IMR-90 (cell line): ENCODE results near the gene CUTC. TPM values are rescaled to one million over a fixed set of nuclear protein-coding genes. Genes with fewer than 3 reads are reported as not detected.

Experiments
- ATAC-seq: fragments of 200-7000 bp; cut with Tn5 transposase; 2 replicates; pipeline ENCODE4 v1.9.1; 2020; ENCODE audit warnings: low read depth, mild to moderate bottlenecking, moderate library complexity
- BruUV-seq: library from RNA; stranded (reverse); fragments of 400-500 nt; replicated peaks from 2 replicates; lab custom pipeline; 2021; lab: Mats Ljungman, UMichigan
- CTCF ChIA-PET: fragments of 300-600 bp; formaldehyde crosslinking; extraction: SDS; loops from one replicate; lab custom pipeline; 2021; ENCODE audit warnings: antibody characterized with exemption; lab: Yijun Ruan, JAX
- POLR2A ChIA-PET: fragments of 300-600 bp; sonication (Branson Sonifier 250); formaldehyde crosslinking; loops from one replicate; lab custom pipeline; 2022; ENCODE audit warnings: antibody characterized with exemption; ENCODE audit not compliant: unreplicated experiment; lab: Charles Lee
- DNase-seq: peaks from one replicate; pipeline ENCODE4 v3.0.0; 2013
- H2AFZ ChIP-seq: replicated peaks from 2 replicates; pipeline ENCODE3; 2013; ENCODE audit warnings: low read length, mild to moderate bottlenecking; ENCODE audit not compliant: poor library complexity
- H2AK5ac ChIP-seq: 2 replicates; pipeline ENCODE4 v1.6.1; 2013; ENCODE audit warnings: low read depth, low read length, inconsistent platforms
- H2AK9ac ChIP-seq: replicated peaks from 2 replicates; pipeline ENCODE3; 2013; ENCODE audit warnings: mild to moderate bottlenecking, low read depth, low read length, moderate library complexity; ENCODE audit not compliant: poor library complexity
- H2BK120ac ChIP-seq: 2 replicates; pipeline ENCODE4 v1.6.1; 2013; ENCODE audit warnings: low read depth, low read length, inconsistent platforms
- H2BK15ac ChIP-seq: 3 replicates; pipeline ENCODE4 v1.6.1; 2013; ENCODE audit warnings: low read depth, low read length, inconsistent platforms
- H2BK20ac ChIP-seq: 2 replicates; pipeline ENCODE4 v1.6.1; 2013; ENCODE audit warnings: low read depth, mild to moderate bottlenecking, inconsistent platforms, low read length, moderate library complexity
- H2BK5ac ChIP-seq: 2 replicates; pipeline ENCODE4 v1.6.1; 2013; ENCODE audit warnings: mild to moderate bottlenecking, low read depth, low read length, inconsistent platforms; ENCODE audit not compliant: poor library complexity, severe bottlenecking
- H3K14ac ChIP-seq: replicated peaks from 2 replicates; pipeline ENCODE4 v1.6.1; 2013; ENCODE audit warnings: low read depth, low read length, inconsistent platforms
- H3K18ac ChIP-seq: 2 replicates; pipeline ENCODE4 v1.6.1; 2013; ENCODE audit warnings: low read depth, low read length, control low read depth
- H3K23ac ChIP-seq: 2 replicates; pipeline ENCODE4 v1.6.1; 2013; ENCODE audit warnings: low read depth, low read length, inconsistent platforms
- H3K27ac ChIP-seq: 2 replicates; pipeline ENCODE4 v1.5.1; 2013; ENCODE audit warnings: mild to moderate bottlenecking, control low read depth, low read length; ENCODE audit not compliant: insufficient read depth
- H3K27me3 ChIP-seq: 2 replicates; pipeline ENCODE4 v1.6.1; 2013; ENCODE audit warnings: low read length; ENCODE audit not compliant: control insufficient read depth, insufficient read depth
- H3K36me3 ChIP-seq: 2 replicates; pipeline ENCODE4 v1.6.1; 2013; ENCODE audit warnings: low read length, mixed read lengths; ENCODE audit not compliant: control insufficient read depth, insufficient read depth
- H3K4ac ChIP-seq: 2 replicates; pipeline ENCODE4 v1.6.1; 2013; ENCODE audit warnings: low read depth, low read length, inconsistent platforms
- H3K4me1 ChIP-seq: 2 replicates; pipeline ENCODE4 v1.6.1; 2013; ENCODE audit warnings: low read length, mixed read lengths; ENCODE audit not compliant: control insufficient read depth, insufficient read depth
- H3K4me2 ChIP-seq: 2 replicates; pipeline ENCODE4 v1.6.1; 2013; ENCODE audit warnings: low read depth, mild to moderate bottlenecking, control low read depth, low read length, moderate library complexity
- H3K4me3 ChIP-seq: 2 replicates; pipeline ENCODE4 v1.5.1; 2013; ENCODE audit warnings: low read depth, mild to moderate bottlenecking, control low read depth, low read length, moderate library complexity; ENCODE audit not compliant: insufficient read depth
- H3K56ac ChIP-seq: 2 replicates; pipeline ENCODE4 v1.6.1; 2013; ENCODE audit warnings: low read length, inconsistent platforms; ENCODE audit not compliant: insufficient read depth; ENCODE audit errors: extremely low read depth
- H3K79me1 ChIP-seq, 2 experiments: 2 replicates each; pipeline ENCODE4 v1.6.1; 2013; ENCODE audit warnings: low read length in 2 of 2, inconsistent platforms in 1 of 2, low read depth in 1 of 2
- H3K9ac ChIP-seq: 2 replicates; pipeline ENCODE4 v1.6.1; 2013; ENCODE audit warnings: low read depth, low read length, control low read depth
- H3K9me1 ChIP-seq: 2 replicates; pipeline ENCODE4 v1.6.1; 2013; ENCODE audit warnings: low read length, inconsistent platforms; ENCODE audit not compliant: insufficient read depth
- H3K9me3 ChIP-seq: 2 replicates; pipeline ENCODE4 v1.6.1; 2013; ENCODE audit warnings: low read length; ENCODE audit not compliant: control insufficient read depth, insufficient read depth
- H4K20me1 ChIP-seq: 2 replicates; pipeline ENCODE4 v1.6.1; 2013; ENCODE audit warnings: low read length, inconsistent platforms; ENCODE audit not compliant: insufficient read depth
- H4K5ac ChIP-seq: 2 replicates; pipeline ENCODE4 v1.6.1; 2013; ENCODE audit warnings: mild to moderate bottlenecking, low read depth, low read length, control low read depth
- H4K8ac ChIP-seq, 2 experiments: 2 replicates each; pipeline ENCODE4 v1.6.1; 2013; ENCODE audit warnings: low read depth in 2 of 2, low read length in 2 of 2, control low read depth in 1 of 2, inconsistent platforms in 1 of 2
- H4K91ac ChIP-seq: 2 replicates; pipeline ENCODE4 v1.6.1; 2013; ENCODE audit warnings: low read depth, low read length, inconsistent platforms; ENCODE audit not compliant: insufficient read depth
- MAZ ChIP-seq: IDR thresholded peaks from 2 replicates; pipeline ENCODE4 v1.6.1; 2012; ENCODE audit warnings: low read depth, mild to moderate bottlenecking, low read length, improper control_type of control experiment, moderate library complexity, borderline replicate concordance
- RAD21 ChIP-seq: IDR thresholded peaks from 2 replicates; pipeline ENCODE4 v1.6.1; 2012; ENCODE audit warnings: low read length, improper control_type of control experiment
- SMC3 ChIP-seq: fragments of 150-350 bp; IDR thresholded peaks from 2 replicates; pipeline ENCODE4 v1.6.1; 2016; ENCODE audit warnings: low read depth, mild to moderate bottlenecking, antibody characterized with exemption, low read length, moderate library complexity
- WGBS, 2 experiments: methylation state at CpG; one replicate each; pipeline versions ENCODE4 v1.1.5 to v1.1.7; 2013; ENCODE audit warnings: missing lambda C conversion rate in 2 of 2; ENCODE audit not compliant: insufficient read length in 1 of 2; ENCODE audit errors: extremely low coverage in 2 of 2; 5-methylcytosine and 5-hydroxymethylcytosine counted together
- dilution Hi-C: fragments of 300-500 bp; cut with HindIII; formaldehyde crosslinking; loops from one replicate; pipeline ENCODE4 v1.14.3; 2018; ENCODE audit warnings: low sequenced_read_pairs; ENCODE audit not compliant: unreplicated experiment
- in situ Hi-C: fragments of 300-500 bp; cut with MboI; formaldehyde crosslinking; loops from 3 replicates; pipeline ENCODE4 v1.14.3; 2019; ENCODE audit warnings: low sequenced_read_pairs, inconsistent platforms, mixed read lengths
- intact Hi-C: fragments of 100-400 bp; cut with micrococcal nuclease; formaldehyde crosslinking; loops from 2 replicates; pipeline ENCODE4 v1.10.0; 2022
- polyA plus RNA-seq, 3 experiments: library from polyadenylated mRNA; depleted of rRNA; stranded (reverse); fragments of >200 nt; gene quantifications; 2 replicates each; pipeline ENCODE4 v1.2.3, GENCODE V29; 2012; ENCODE audit warnings: low replicate concordance in 1 of 3
- total RNA-seq: library from RNA; depleted of rRNA; stranded (reverse); fragments of >200 nt; gene quantifications from 2 replicates; pipeline ENCODE4 v1.2.3, GENCODE V29; 2012; rRNA removed

Gene CUTC
- total and polyA plus RNA-seq, 2 of the 4 experiments (the other 2 are of a cell fraction), result 7.0 to 10.2 TPM

- CTCF ChIA-PET, result no interaction called here
- intact Hi-C loops (no loop called here), in situ Hi-C loops (no loop called here), dilution Hi-C loops (no loop called here)
- Histone ChIP-seq H3K36me3 (no peaks in the 10 kb centered on the region), H4K8ac (no peak overlapping the region), H4K5ac (no peak overlapping the region), H3K56ac (no peak overlapping the region), H2BK5ac (no peak overlapping the region), H4K91ac (no peak overlapping the region), H3K9me3 (no peaks in the 10 kb centered on the region), H3K9ac (no peak overlapping the region), H3K27me3 (no peaks in the 10 kb centered on the region), H2BK15ac (no peak overlapping the region), H3K79me1 (no peaks in the 10 kb centered on the region), H3K18ac (no peak overlapping the region), H2AK5ac (no peak overlapping the region), H3K14ac (no peak overlapping the region), H3K23ac (no peak overlapping the region), H2BK120ac (no peak overlapping the region), H3K4me2 (no peak overlapping the region), H2AK9ac (no peak overlapping the region), H3K4me1 (peaks cover 3% of the 10 kb centered on the region; the same call in 1 of the 2 replicates), H4K20me1 (no peaks in the 10 kb centered on the region), H3K9me1 (no peaks in the 10 kb centered on the region), H3K4me3 (no peak overlapping the region), H2AFZ (no peak overlapping the region), H3K27ac (no peak overlapping the region), H3K4ac (no peak overlapping the region), H2BK20ac (no peak overlapping the region)
- TF ChIP-seq SMC3, result no peak
- no peak for TF ChIP-seq MAZ
- no peak for TF ChIP-seq RAD21
- POLR2A ChIA-PET, result no interaction called here
- no TSS peak for BruUV-seq
- ATAC-seq (no peak), DNase-seq (no peak)
- no CpG with 5 or more reads among the region's 5 CpGs for WGBS, 2 experiments
These were observed 73.2 kb downstream of the CUTC start for GRCh38 chr10:99805190-99805589.

Other genes starting within 250 kb of the CUTC start
- gene NKX2-3, start 199.3 kb upstream of the CUTC start, total RNA-seq, result not detected in 2 replicates
- gene NKX2-3, start 199.3 kb upstream of the CUTC start, polyA plus RNA-seq (2012; rRNA removed), result not detected in 2 replicates
- gene SLC25A28, start 111.8 kb upstream of the CUTC start, total RNA-seq, result 9.2 and 13.1 TPM in 2 replicates
- gene SLC25A28, start 111.8 kb upstream of the CUTC start, polyA plus RNA-seq (2012; rRNA removed), result 26.3 and 29.8 TPM in 2 replicates
- 20.0 and 23.3 TPM in 2 replicates for gene ENTPD7, start 72.7 kb upstream of the CUTC start, total RNA-seq
- gene ENTPD7, start 72.7 kb upstream of the CUTC start, polyA plus RNA-seq (2012; rRNA removed), result 6.5 and 8.0 TPM in 2 replicates
- 40.1 and 41.1 TPM in 2 replicates for gene COX15, start 107 bp upstream of the CUTC start, total RNA-seq
- 17.3 and 18.9 TPM in 2 replicates for gene COX15, start 107 bp upstream of the CUTC start, polyA plus RNA-seq (2012; rRNA removed)
- 0.28 and 0.36 TPM in 2 replicates for gene ABCC2, start 50.4 kb downstream of the CUTC start, total RNA-seq
- gene ABCC2, start 50.4 kb downstream of the CUTC start, polyA plus RNA-seq (2012; rRNA removed), result 0.21 and 0.22 TPM in 2 replicates